ENCODE data around the gene SCTR. TPM values are rescaled to one million over a fixed set of nuclear protein-coding genes. Genes with fewer than 3 reads are reported as not detected.

Gene SCTR
- total and polyA plus RNA-seq, 2 of the 13 experiments (the other 11 are each of a cell fraction or from before 2014, with no cell fraction given): not detected

DNA sequence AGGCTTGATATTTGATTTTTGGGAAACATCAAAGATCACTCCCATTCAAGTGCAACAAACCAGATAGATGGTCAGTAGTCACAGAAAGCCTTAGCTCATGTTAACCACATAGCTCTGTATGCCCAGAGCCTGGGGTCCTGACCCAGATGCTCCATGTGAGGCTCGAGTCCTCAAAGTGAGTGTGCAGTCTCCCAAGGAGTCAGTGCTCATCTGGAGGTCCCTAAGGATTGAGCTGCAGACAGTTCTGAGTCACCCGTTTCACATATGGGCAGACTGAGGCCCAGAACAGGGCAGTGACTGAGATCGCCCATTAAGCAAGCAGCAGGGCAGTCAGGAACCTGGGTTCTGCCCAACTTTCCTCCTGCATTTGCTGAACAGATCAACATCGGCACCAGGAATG, 83.4 kb downstream of the SCTR start (continued):
- TF ChIP-seq TSC22D2 (CRISPR knock-in tag; IDR thresholded peaks at IDR 0.05; ENCODE audit: borderline replicate concordance) (no peak), ZNF678 (CRISPR knock-in tag; IDR thresholded peaks at IDR 0.05) (no peak), ZNF598 (CRISPR knock-in tag; IDR thresholded peaks at IDR 0.05; ENCODE audit: borderline replicate concordance) (no peak), KDM3A (CRISPR knock-in tag; IDR thresholded peaks at IDR 0.05; ENCODE audit: low read depth) (no peak), TBX3 (IDR thresholded peaks at IDR 0.05; ENCODE audit: borderline replicate concordance) (no peak), SMYD3 (CRISPR knock-in tag; IDR thresholded peaks at IDR 0.05) (0 out of 2 replicates have a peak, but pooled peaks have one; percentile 61), RFX1 (IDR thresholded peaks at IDR 0.05) (no peak), KDM4B (CRISPR knock-in tag; IDR thresholded peaks at IDR 0.05) (no peak), MIER2 (CRISPR knock-in tag; IDR thresholded peaks at IDR 0.05) (no peak), ZNF230 (CRISPR knock-in tag; IDR thresholded peaks at IDR 0.05) (0 out of 2 replicates have a peak, but pooled peaks have one; percentile 13), SIN3B (IDR thresholded peaks at IDR 0.05; ENCODE audit: low read length) (no peak), MEF2D (CRISPR knock-in tag; IDR thresholded peaks at IDR 0.05) (no peak), ATF1 (CRISPR knock-in tag; IDR thresholded peaks at IDR 0.05) (no peak), ZNF841 (CRISPR knock-in tag; IDR thresholded peaks at IDR 0.05; ENCODE audit: borderline replicate concordance) (no peak), AGO1 (IDR thresholded peaks at IDR 0.05; ENCODE audit: low read depth, low read length, poor library complexity, severe bottlenecking) (no peak), NR2F1 (CRISPR knock-in tag; IDR thresholded peaks at IDR 0.05) (no peak), NCOA1 (CRISPR knock-in tag; IDR thresholded peaks at IDR 0.05) (0 out of 2 replicates have a peak, but pooled peaks have one; percentile 8), ARID2 (CRISPR knock-in tag; IDR thresholded peaks at IDR 0.05; ENCODE audit: borderline replicate concordance) (no peak; the same call in 1 of the 2 replicates), TBP (CRISPR knock-in tag; IDR thresholded peaks at IDR 0.05) (no peak), ZMYM4 (CRISPR knock-in tag; IDR thresholded peaks at IDR 0.05) (no peak), MIXL1 (CRISPR knock-in tag; IDR thresholded peaks at IDR 0.05) (no peak), ERF (CRISPR knock-in tag; IDR thresholded peaks at IDR 0.05) (no peak), IKZF4 (CRISPR knock-in tag; IDR thresholded peaks at IDR 0.05; ENCODE audit: borderline replicate concordance, low read depth, not compliant biosample characterization) (no peak)
- TF ChIP-seq, protein P1, sequence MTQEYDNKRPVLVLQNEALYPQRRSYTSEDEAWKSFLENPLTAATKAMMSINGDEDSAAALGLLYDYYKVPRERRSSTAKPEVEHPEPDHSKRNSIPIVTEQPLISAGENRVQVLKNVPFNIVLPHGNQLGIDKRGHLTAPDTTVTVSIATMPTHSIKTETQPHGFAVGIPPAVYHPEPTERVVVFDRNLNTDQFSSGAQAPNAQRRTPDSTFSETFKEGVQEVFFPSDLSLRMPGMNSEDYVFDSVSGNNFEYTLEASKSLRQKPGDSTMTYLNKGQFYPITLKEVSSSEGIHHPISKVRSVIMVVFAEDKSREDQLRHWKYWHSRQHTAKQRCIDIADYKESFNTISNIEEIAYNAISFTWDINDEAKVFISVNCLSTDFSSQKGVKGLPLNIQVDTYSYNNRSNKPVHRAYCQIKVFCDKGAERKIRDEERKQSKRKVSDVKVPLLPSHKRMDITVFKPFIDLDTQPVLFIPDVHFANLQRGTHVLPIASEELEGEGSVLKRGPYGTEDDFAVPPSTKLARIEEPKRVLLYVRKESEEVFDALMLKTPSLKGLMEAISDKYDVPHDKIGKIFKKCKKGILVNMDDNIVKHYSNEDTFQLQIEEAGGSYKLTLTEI (CRISPR knock-in tag; conservative IDR thresholded peaks at IDR 0.05): no peak
- TF ChIP-seq, protein P2, sequence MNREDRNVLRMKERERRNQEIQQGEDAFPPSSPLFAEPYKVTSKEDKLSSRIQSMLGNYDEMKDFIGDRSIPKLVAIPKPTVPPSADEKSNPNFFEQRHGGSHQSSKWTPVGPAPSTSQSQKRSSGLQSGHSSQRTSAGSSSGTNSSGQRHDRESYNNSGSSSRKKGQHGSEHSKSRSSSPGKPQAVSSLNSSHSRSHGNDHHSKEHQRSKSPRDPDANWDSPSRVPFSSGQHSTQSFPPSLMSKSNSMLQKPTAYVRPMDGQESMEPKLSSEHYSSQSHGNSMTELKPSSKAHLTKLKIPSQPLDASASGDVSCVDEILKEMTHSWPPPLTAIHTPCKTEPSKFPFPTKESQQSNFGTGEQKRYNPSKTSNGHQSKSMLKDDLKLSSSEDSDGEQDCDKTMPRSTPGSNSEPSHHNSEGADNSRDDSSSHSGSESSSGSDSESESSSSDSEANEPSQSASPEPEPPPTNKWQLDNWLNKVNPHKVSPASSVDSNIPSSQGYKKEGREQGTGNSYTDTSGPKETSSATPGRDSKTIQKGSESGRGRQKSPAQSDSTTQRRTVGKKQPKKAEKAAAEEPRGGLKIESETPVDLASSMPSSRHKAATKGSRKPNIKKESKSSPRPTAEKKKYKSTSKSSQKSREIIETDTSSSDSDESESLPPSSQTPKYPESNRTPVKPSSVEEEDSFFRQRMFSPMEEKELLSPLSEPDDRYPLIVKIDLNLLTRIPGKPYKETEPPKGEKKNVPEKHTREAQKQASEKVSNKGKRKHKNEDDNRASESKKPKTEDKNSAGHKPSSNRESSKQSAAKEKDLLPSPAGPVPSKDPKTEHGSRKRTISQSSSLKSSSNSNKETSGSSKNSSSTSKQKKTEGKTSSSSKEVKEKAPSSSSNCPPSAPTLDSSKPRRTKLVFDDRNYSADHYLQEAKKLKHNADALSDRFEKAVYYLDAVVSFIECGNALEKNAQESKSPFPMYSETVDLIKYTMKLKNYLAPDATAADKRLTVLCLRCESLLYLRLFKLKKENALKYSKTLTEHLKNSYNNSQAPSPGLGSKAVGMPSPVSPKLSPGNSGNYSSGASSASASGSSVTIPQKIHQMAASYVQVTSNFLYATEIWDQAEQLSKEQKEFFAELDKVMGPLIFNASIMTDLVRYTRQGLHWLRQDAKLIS (CRISPR knock-in tag; IDR thresholded peaks at IDR 0.05): no peak
- TF ChIP-seq, protein P3, sequence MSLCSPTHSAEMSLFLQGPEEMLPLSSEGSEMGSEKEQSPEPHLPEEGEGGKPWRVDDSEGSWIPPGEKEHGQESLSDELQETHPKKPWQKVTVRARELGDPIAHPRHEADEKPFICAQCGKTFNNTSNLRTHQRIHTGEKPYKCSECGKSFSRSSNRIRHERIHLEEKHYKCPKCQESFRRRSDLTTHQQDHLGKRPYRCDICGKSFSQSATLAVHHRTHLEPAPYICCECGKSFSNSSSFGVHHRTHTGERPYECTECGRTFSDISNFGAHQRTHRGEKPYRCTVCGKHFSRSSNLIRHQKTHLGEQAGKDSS (CRISPR knock-in tag; IDR thresholded peaks at IDR 0.05; ENCODE audit: borderline replicate concordance, low read depth): no peak
